ENCODE data around the gene NTHL1.
A peak's percentile ranks its signal among the peaks of the same experiment; 100 is the strongest.

NTHL1 gene

GRCh38 chr16:2009791-2010510 is 37.7 kb downstream of the NTHL1 start, which contains the start of gene ZNF598:
TSS of gene ZNF598 (minus strand) at chr16:2009821.
- DNase-seq: peak; percentile 26 to 88 (median 66)

GRCh38 chr16:2009164-2009711 is 38.4 kb downstream of the NTHL1 start:
- no peak for DNase-seq

GRCh38 chr16:2008631-2009163 is 38.9 kb downstream of the NTHL1 start:
- DNase-seq: no peak

- no peak for DNase-seq
Observed at GRCh38 chr16:2008009-2008526, 39.6 kb downstream of the NTHL1 start.

GRCh38 chr16:2007081-2007836 is 40.4 kb downstream of the NTHL1 start:
- DNase-seq: no peak

GRCh38 chr16:2006317-2006716 is 41.3 kb downstream of the NTHL1 start:
- no peak for DNase-seq

- peak in 1 of 51 donors; percentile 23 for DNase-seq
Observed at GRCh38 chr16:2005646-2006045, 42.0 kb downstream of the NTHL1 start.

- DNase-seq: no peak
Observed at GRCh38 chr16:2004795-2005517, 42.7 kb downstream of the NTHL1 start.

- peak in 43 of 51 donors; percentile 8 to 83 (median 59) for DNase-seq
Observed at GRCh38 chr16:2003827-2004641, 43.6 kb downstream of the NTHL1 start.

- no peak for DNase-seq
Observed at GRCh38 chr16:2003231-2003826, 44.3 kb downstream of the NTHL1 start.

- DNase-seq: no peak
Observed at GRCh38 chr16:2002406-2003230, 45.0 kb downstream of the NTHL1 start.

- no peak for DNase-seq
Observed at GRCh38 chr16:2001456-2002355, 45.9 kb downstream of the NTHL1 start.

- no peak for DNase-seq
Observed at GRCh38 chr16:2001035-2001434, 46.6 kb downstream of the NTHL1 start.

GRCh38 chr16:1999866-2000514 is 47.6 kb downstream of the NTHL1 start:
- DNase-seq: no peak

- DNase-seq: no peak
Observed at GRCh38 chr16:1998852-1999801, 48.5 kb downstream of the NTHL1 start.

- no peak for DNase-seq
Observed at GRCh38 chr16:1998360-1998835, 49.2 kb downstream of the NTHL1 start.
